ENCODE measurements around the gene PACSIN1. TPM values are rescaled to one million over a fixed set of nuclear protein-coding genes. Genes with fewer than 3 reads are reported as not detected.
"Not testable (repeated sequence)": the region's sequence is repeated elsewhere in the genome, so short reads cannot be mapped to it uniquely, and the experiment has no call there.

The PACSIN1 gene
- total and polyA plus RNA-seq, 2 donors (not counting 3 experiments of a cell fraction or from before 2014, with no cell fraction given): 0.03 TPM; not detected in 1

GRCh38 chr6:34478796-34479195 is 12.9 kb downstream of the PACSIN1 start:
- POLR2A ChIA-PET: no interaction called here
- H3K9me1 ChIP-seq (replicated peaks; ENCODE audit: control insufficient read depth, extremely low read depth, insufficient read depth, low read length): no peaks in the 10 kb centered on the region
- H3K4me1 ChIP-seq (ENCODE audit: control insufficient read depth, extremely low read depth, insufficient read depth, low read length): no peaks in the 10 kb centered on the region
- dilution Hi-C loops (cut with MboI; ENCODE audit: extremely low pct_ligation_motif_present, low sequenced_read_pairs) (no loop called here), intact Hi-C loops (cut with micrococcal nuclease) (no loop called here)
- no peak overlapping the region for H3K27ac ChIP-seq (ENCODE audit: insufficient read depth, low read depth, low read length)
- FAIRE-seq: no peak
- no peak for DNase-seq (ENCODE audit: low read depth, low spot score)
- no peaks in the 10 kb centered on the region for H3K9me3 ChIP-seq (replicated peaks; ENCODE audit: control insufficient read depth, insufficient read depth, low read length)
- no peak overlapping the region for H2AFZ ChIP-seq (ENCODE audit: low read depth, low read length)
- no peak overlapping the region for H3K9ac ChIP-seq (replicated peaks; ENCODE audit: extremely low read depth, insufficient read depth, low read length)
- TF ChIP-seq GATA2 (IDR thresholded peaks at IDR 0.05; ENCODE audit: insufficient read depth, insufficient read length, low read depth, low read length) (no peak), POLR2A (IDR thresholded peaks at IDR 0.05; ENCODE audit: low read depth, low read length) (no peak), JUN (IDR thresholded peaks at IDR 0.05; ENCODE audit: borderline replicate concordance, insufficient read depth, insufficient read length, low read depth) (no peak), FOS (IDR thresholded peaks at IDR 0.05; ENCODE audit: borderline replicate concordance, insufficient read depth, low read length) (no peak), CTCF (IDR thresholded peaks at IDR 0.05; ENCODE audit: extremely low read depth in 1 of 2, insufficient read depth in 1 of 2, low read depth in 1 of 2, low read length in 2 of 2) (no peak), EZH2 (IDR thresholded peaks at IDR 0.05; ENCODE audit: borderline replicate concordance, low read depth, low read length, severe bottlenecking) (no peak), POLR2AphosphoS5 (IDR thresholded peaks at IDR 0.05; ENCODE audit: insufficient read depth, low read depth, low read length) (no peak), MAX (IDR thresholded peaks at IDR 0.05; ENCODE audit: insufficient read depth, insufficient read length) (no peak), MYC (IDR thresholded peaks at IDR 0.05; ENCODE audit: low read depth, low read length) (no peak)
- no peaks in the 10 kb centered on the region for H3K79me2 ChIP-seq (ENCODE audit: control insufficient read depth, insufficient read depth, low read length)
- no TSS peak for BruUV-seq (replicated peaks)
- no peak overlapping the region for H3K4me3 ChIP-seq (replicated peaks in 1 of 3; ENCODE audit: insufficient read depth in 1 of 3, low read depth in 1 of 3, low read length in 3 of 3)
- H3K27me3 ChIP-seq (ENCODE audit: control insufficient read depth in 2 of 2, insufficient read depth in 2 of 2, low read length in 2 of 2): no peaks in the 10 kb centered on the region
- no peaks in the 10 kb centered on the region for H4K20me1 ChIP-seq (replicated peaks; ENCODE audit: control insufficient read depth, extremely low read depth, insufficient read depth, low read length)
- no peaks in the 10 kb centered on the region for H3K36me3 ChIP-seq (ENCODE audit: control insufficient read depth in 2 of 2, extremely low read depth in 1 of 2, insufficient read depth in 2 of 2, low read length in 2 of 2)
- no peak overlapping the region for H3K4me2 ChIP-seq (ENCODE audit: insufficient read depth, low read length)
- CTCF ChIA-PET: no interaction called here

DNA sequence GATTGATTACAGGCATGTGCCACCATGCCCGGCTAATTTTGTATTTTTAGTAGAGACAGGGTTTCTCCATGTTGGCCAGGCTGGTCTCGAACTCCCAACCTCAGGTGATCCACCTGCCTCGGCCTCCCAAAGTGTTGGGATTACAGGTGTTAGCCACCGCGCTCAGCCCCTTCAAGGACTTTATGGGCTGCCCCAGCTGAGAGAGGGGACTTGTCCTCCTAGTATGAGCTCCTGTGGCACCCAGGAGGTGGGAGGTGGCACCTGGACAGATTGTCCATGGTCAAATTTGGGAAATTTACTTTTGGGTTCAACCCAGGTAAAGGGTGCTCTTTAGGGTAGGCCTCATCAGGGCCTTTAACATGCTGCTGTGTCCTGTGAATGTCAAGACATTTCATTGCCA is 17.9 kb downstream of the PACSIN1 start:
- dilution Hi-C loops (cut with MboI; ENCODE audit: extremely low pct_ligation_motif_present, low sequenced_read_pairs); H3K9me1 ChIP-seq (replicated peaks; ENCODE audit: control insufficient read depth, extremely low read depth, insufficient read depth, low read length); H3K27ac ChIP-seq (ENCODE audit: insufficient read depth, low read depth, low read length); H3K4me1 ChIP-seq (ENCODE audit: control insufficient read depth, extremely low read depth, insufficient read depth, low read length); H4K20me1 ChIP-seq (replicated peaks; ENCODE audit: control insufficient read depth, extremely low read depth, insufficient read depth, low read length); H3K4me3 ChIP-seq (replicated peaks in 1 of 3; ENCODE audit: insufficient read depth in 1 of 3, low read depth in 1 of 3, low read length in 3 of 3); DNase-seq (ENCODE audit: low read depth, low spot score); H3K9ac ChIP-seq (replicated peaks; ENCODE audit: extremely low read depth, insufficient read depth, low read length); H3K9me3 ChIP-seq (replicated peaks; ENCODE audit: control insufficient read depth, insufficient read depth, low read length); H3K27me3 ChIP-seq (ENCODE audit: control insufficient read depth in 2 of 2, insufficient read depth in 2 of 2, low read length in 2 of 2); H3K36me3 ChIP-seq (ENCODE audit: control insufficient read depth in 2 of 2, extremely low read depth in 1 of 2, insufficient read depth in 2 of 2, low read length in 2 of 2); BruUV-seq (replicated peaks); H3K79me2 ChIP-seq (ENCODE audit: control insufficient read depth, insufficient read depth, low read length); H3K4me2 ChIP-seq (ENCODE audit: insufficient read depth, low read length); intact Hi-C loops (cut with micrococcal nuclease); POLR2A ChIA-PET; FAIRE-seq; H2AFZ ChIP-seq (ENCODE audit: low read depth, low read length): not testable (repeated sequence)
- CTCF ChIA-PET: interaction anchor here (1.0 kb wide), 1 partner anchor 9 kb away, joined by 3 read pairs; no protein-coding TSS in a partner anchor

Measured in endothelial cell of umbilical vein (primary cell).